Colonic mucosa (tissue), 4 donors: ENCODE measurements around the gene RPN1. TPM values are rescaled to one million over a fixed set of nuclear protein-coding genes. Genes with fewer than 3 reads are reported as not detected.

ENCODE experiments used
- DNase-seq: peaks from one replicate; pipeline ENCODE4 v3.0.0-alpha.2; 2020
- H3K27ac ChIP-seq: fragments of 200-600 bp; one replicate; pipeline ENCODE4 v1.8.0; 2021
- H3K27me3 ChIP-seq: fragments of 200-600 bp; one replicate; pipeline ENCODE4 v1.8.0; 2021
- H3K36me3 ChIP-seq: fragments of 200-600 bp; one replicate; pipeline ENCODE4 v1.8.0; 2021
- H3K4me1 ChIP-seq: fragments of 200-600 bp; one replicate; pipeline ENCODE4 v1.8.0; 2021; ENCODE audit warnings: mild to moderate bottlenecking
- H3K4me3 ChIP-seq: fragments of 200-600 bp; one replicate; pipeline ENCODE4 v1.8.0; 2021
- H3K9ac ChIP-seq, 2 donors: one replicate each; pipeline ENCODE4 v1.7.0; 2013; ENCODE audit warnings: control low read depth in 2 of 2, low read depth in 2 of 2, low read length in 2 of 2
- H3K9me3 ChIP-seq: fragments of 200-600 bp; one replicate; pipeline ENCODE4 v1.8.0; 2021
- CTCF ChIP-seq: fragments of 200-600 bp; IDR thresholded peaks from one replicate; pipeline ENCODE4 v1.8.0; 2022; ENCODE audit warnings: antibody characterized with exemption, mild to moderate bottlenecking
- intact Hi-C: fragments of 100-400 bp; cut with DNase I; formaldehyde crosslinking; loops from one replicate; pipeline ENCODE4 v1.14.1; 2022
- total RNA-seq, 2 donors: library from RNA; stranded (reverse); fragmentation: NEBNext Ultra II Directional in 1 of 2; extraction: Animal tissue kit (Norgen Biotek cat#: 25700) in 1 of 2; gene quantifications; one replicate each; pipeline ENCODE4 v1.2.1, GENCODE V29; 2021
- donor health status: healthy.
- donor health status: DM: no; HTN: no; CAD: no.
- donor health status: DM: no; HTN: no; CAD: no.

RPN1 gene
- total RNA-seq, 2 donors from 2014 or later = 188 to 314 TPM

GRCh38 chr3:128623762-128624176 is 26.8 kb downstream of the RPN1 start:
- no peaks in the 10 kb centered on the region for H3K27me3 ChIP-seq
- intact Hi-C loops = no loop called here
- H3K4me3 ChIP-seq = no peak overlapping the region
- DNase-seq = no peak
- H3K9me3 ChIP-seq = no peaks in the 10 kb centered on the region
- no peak overlapping the region for H3K27ac ChIP-seq
- peaks cover 37% of the 10 kb centered on the region for H3K36me3 ChIP-seq
- TF ChIP-seq CTCF = no peak
- H3K9ac ChIP-seq = no peak overlapping the region
- H3K4me1 ChIP-seq = peaks cover 6% of the 10 kb centered on the region

- peaks cover 36% of the 10 kb centered on the region for H3K36me3 ChIP-seq
- no peak overlapping the region for H3K4me3 ChIP-seq
- no peak for TF ChIP-seq CTCF
- no peaks in the 10 kb centered on the region for H3K9me3 ChIP-seq
- no peaks in the 10 kb centered on the region for H3K27me3 ChIP-seq
- DNase-seq = no peak
- H3K4me1 ChIP-seq = peaks cover 8% of the 10 kb centered on the region
- intact Hi-C loops = no loop called here
- no peak overlapping the region for H3K27ac ChIP-seq
- no peak overlapping the region for H3K9ac ChIP-seq
Measured at GRCh38 chr3:128621931-128622330, 28.7 kb downstream of the RPN1 start.

- Histone ChIP-seq H3K9me3 (no peaks in the 10 kb centered on the region), H3K27ac (no peak overlapping the region), H3K4me3 (no peak overlapping the region), H3K27me3 (no peaks in the 10 kb centered on the region), H3K4me1 (peaks cover 8% of the 10 kb centered on the region), H3K9ac (no peak overlapping the region), H3K36me3 (peaks cover 29% of the 10 kb centered on the region)
- intact Hi-C loops = no loop called here
- no peak for TF ChIP-seq CTCF
- DNase-seq = no peak
Measured at GRCh38 chr3:128621234-128621633, 29.4 kb downstream of the RPN1 start.

- no peak overlapping the region for H3K27ac ChIP-seq
- no peak for DNase-seq
- H3K36me3 ChIP-seq = peaks cover 23% of the 10 kb centered on the region
- no peak overlapping the region for H3K4me3 ChIP-seq
- no peak for TF ChIP-seq CTCF
- H3K27me3 ChIP-seq = no peaks in the 10 kb centered on the region
- H3K9me3 ChIP-seq = no peaks in the 10 kb centered on the region
- H3K9ac ChIP-seq = no peak overlapping the region
- intact Hi-C loops = no loop called here
- peaks cover 8% of the 10 kb centered on the region for H3K4me1 ChIP-seq
Measured at GRCh38 chr3:128620268-128620691, 30.3 kb downstream of the RPN1 start.

GRCh38 chr3:128619146-128619890 is 31.3 kb downstream of the RPN1 start:
- peak overlapping the region in 1 of 2 donors; percentile 87 for H3K9ac ChIP-seq
- no peak overlapping the region for H3K4me3 ChIP-seq
- no peak for DNase-seq
- H3K36me3 ChIP-seq = peaks cover 14% of the 10 kb centered on the region
- no peaks in the 10 kb centered on the region for H3K27me3 ChIP-seq
- peaks cover 8% of the 10 kb centered on the region for H3K4me1 ChIP-seq
- intact Hi-C loops = loop anchor here (10.0 kb wide), 1 partner anchor 175 kb away; no protein-coding TSS in a partner anchor
- H3K27ac ChIP-seq = no peak overlapping the region
- H3K9me3 ChIP-seq = no peaks in the 10 kb centered on the region
- TF ChIP-seq CTCF = no peak
